Right lobe of liver (tissue), 6 donors: ENCODE data around the gene COL3A1. TPM values are rescaled to one million over a fixed set of nuclear protein-coding genes. Genes with fewer than 3 reads are reported as not detected.

Experiments
- ATAC-seq, 4 donors: fragments of 200-7000 bp; cut with Tn5 transposase; one replicate each; pipeline ENCODE4 v1.9.1; 2020; ENCODE audit warnings: mild to moderate bottlenecking in 4 of 4, moderate library complexity in 4 of 4
- DNase-seq, 3 donors: peaks; one replicate each; pipeline ENCODE4 v3.0.0-alpha.2; 2020
- H3K27ac ChIP-seq, 3 donors: fragments of 200-600 bp; one replicate each; pipeline ENCODE4 v1.8.0; 2022
- H3K27me3 ChIP-seq, 2 donors: fragments of 200-600 bp; one replicate each; pipeline ENCODE4 v1.8.0; 2022
- H3K36me3 ChIP-seq, 4 donors: fragments of 200-600 bp; sonication (generic) in 1 of 4; one replicate each; pipeline versions ENCODE4 v1.5.1 to v1.8.0; 2017 to 2022; ENCODE audit warnings: control low read depth in 1 of 4
- H3K4me1 ChIP-seq, 4 donors: fragments of 200-600 bp; sonication (generic) in 1 of 4; one replicate each; pipeline versions ENCODE4 v1.5.1 to v1.8.0; 2017 to 2022; ENCODE audit warnings: control low read depth in 1 of 4
- H3K4me3 ChIP-seq, 3 donors: fragments of 200-600 bp; one replicate each; pipeline ENCODE4 v1.8.0; 2022
- H3K9me3 ChIP-seq, 4 donors: fragments of 200-600 bp; sonication (generic) in 1 of 4; one replicate each; pipeline versions ENCODE4 v1.5.1 to v1.8.0; 2017 to 2022; ENCODE audit warnings: control low read depth in 1 of 4
- POLR2A ChIP-seq: fragments of 450-650 bp; IDR thresholded peaks from one replicate; pipeline ENCODE4 v1.6.1; 2017; ENCODE audit warnings: antibody characterized with exemption, mild to moderate bottlenecking
- WGBS: methylation state at CpG from one replicate; pipeline ENCODE4 v1.1.6; 2018; ENCODE audit warnings: low coverage, low lambda C conversion rate; ENCODE audit not compliant: insufficient coverage; ENCODE audit errors: missing lambda C conversion rate; 5-methylcytosine and 5-hydroxymethylcytosine counted together
- intact Hi-C, 2 donors: fragments of 100-400 bp; cut with DNase I; formaldehyde crosslinking; loops; one replicate each; pipeline versions ENCODE4 v1.11.2 to v1.14.1; 2022
- total RNA-seq, 6 experiments: library from RNA; depleted of rRNA in 2 of 6; stranded (reverse); fragments of >200 nt in 2 of 6; fragmentation: NEBNext Ultra II Directional in 3 of 6; extraction: Animal tissue kit (Norgen Biotek cat#: 25700) in 3 of 6; gene quantifications; one replicate each; pipeline versions ENCODE4 v1.1.0 to v1.2.4, GENCODE V29; 2016 to 2023
- TF ChIP-seq, protein P1 (sequence below), 4 donors: fragments of 200-600 bp in 3 of 4; fragments of 450-650 bp in 1 of 4; IDR thresholded peaks; one replicate each; pipeline versions ENCODE4 v1.5.1 to v1.8.0; 2016 to 2022; ENCODE audit warnings: antibody characterized with exemption in 4 of 4, mild to moderate bottlenecking in 2 of 4
- donor health status: DM: no; HTN: yes; CAD: no.
- donor health status: DM: no; HTN: no; CAD: no.
- donor health status: DM: no; HTN: no; CAD: no.
- donor health status: DM: no; HTN: yes; CAD: no.
- donor health status: DM: no; HTN: yes; CAD: no.

Gene COL3A1
- total RNA-seq, 6 experiments from 2014 or later = 13.8 to 97.0 (median 60.9) TPM

DNA sequence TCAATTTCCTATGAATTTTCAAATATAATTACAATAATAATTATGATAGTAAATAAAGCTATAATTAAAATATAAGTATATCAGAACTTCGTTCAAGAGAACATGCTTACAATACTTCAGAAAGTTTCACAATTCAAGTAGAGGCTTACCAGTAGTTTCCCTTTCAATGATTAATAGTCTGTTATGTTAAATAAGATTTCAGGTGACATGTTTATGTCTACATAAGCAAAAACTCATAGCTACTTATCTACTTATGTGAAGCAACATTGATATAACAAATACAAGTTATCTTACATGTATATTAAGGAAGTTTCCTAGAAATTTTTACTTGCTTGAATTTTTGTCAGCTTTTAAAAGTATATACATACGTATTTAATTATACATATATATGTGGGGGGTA is 4.5 kb upstream of the COL3A1 start:
- intact Hi-C loops = no loop called here
- Histone ChIP-seq H3K9me3 (no peaks in the 10 kb centered on the region), H3K4me3 (no peak overlapping the region), H3K36me3 (no peaks in the 10 kb centered on the region), H3K27me3 (no peaks in the 10 kb centered on the region), H3K27ac (no peak overlapping the region), H3K4me1 (no peaks in the 10 kb centered on the region)
- DNase-seq (no peak), ATAC-seq (no peak)
- 32% methylated on average over 2 of the region's 2 CpGs for WGBS
- TF ChIP-seq, protein P1, sequence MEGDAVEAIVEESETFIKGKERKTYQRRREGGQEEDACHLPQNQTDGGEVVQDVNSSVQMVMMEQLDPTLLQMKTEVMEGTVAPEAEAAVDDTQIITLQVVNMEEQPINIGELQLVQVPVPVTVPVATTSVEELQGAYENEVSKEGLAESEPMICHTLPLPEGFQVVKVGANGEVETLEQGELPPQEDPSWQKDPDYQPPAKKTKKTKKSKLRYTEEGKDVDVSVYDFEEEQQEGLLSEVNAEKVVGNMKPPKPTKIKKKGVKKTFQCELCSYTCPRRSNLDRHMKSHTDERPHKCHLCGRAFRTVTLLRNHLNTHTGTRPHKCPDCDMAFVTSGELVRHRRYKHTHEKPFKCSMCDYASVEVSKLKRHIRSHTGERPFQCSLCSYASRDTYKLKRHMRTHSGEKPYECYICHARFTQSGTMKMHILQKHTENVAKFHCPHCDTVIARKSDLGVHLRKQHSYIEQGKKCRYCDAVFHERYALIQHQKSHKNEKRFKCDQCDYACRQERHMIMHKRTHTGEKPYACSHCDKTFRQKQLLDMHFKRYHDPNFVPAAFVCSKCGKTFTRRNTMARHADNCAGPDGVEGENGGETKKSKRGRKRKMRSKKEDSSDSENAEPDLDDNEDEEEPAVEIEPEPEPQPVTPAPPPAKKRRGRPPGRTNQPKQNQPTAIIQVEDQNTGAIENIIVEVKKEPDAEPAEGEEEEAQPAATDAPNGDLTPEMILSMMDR (IDR thresholded peaks at IDR 0.05) = no peak
- TF ChIP-seq POLR2A = no peak

DNA sequence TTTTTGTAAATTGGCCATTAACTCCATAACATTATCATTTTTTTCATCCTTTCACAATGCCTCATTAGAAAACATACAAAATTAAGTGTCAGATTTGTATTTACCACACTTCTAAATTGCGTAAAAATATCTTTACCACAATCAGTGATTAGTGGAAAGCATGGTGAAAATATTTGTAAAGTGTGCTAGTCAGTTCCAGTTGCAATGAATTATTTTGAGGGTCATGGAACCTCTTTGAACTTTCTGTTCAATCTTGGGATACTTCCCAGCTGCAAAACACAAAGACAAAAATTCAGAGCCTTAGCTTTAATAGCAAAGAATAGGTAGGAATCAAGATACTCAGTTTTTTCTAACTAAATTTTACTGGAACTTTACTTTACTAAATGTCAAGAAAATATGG is 4.0 kb upstream of the COL3A1 start:
- Histone ChIP-seq H3K9me3 (no peaks in the 10 kb centered on the region), H3K27ac (no peak overlapping the region), H3K4me1 (no peaks in the 10 kb centered on the region), H3K27me3 (no peaks in the 10 kb centered on the region), H3K4me3 (no peak overlapping the region), H3K36me3 (no peaks in the 10 kb centered on the region)
- TF ChIP-seq, protein P1 (IDR thresholded peaks at IDR 0.05) = no peak
- intact Hi-C loops = no loop called here
- no peak for DNase-seq
- WGBS = 52% methylated on average over 1 of the region's 1 CpG
- ATAC-seq = no peak

DNA sequence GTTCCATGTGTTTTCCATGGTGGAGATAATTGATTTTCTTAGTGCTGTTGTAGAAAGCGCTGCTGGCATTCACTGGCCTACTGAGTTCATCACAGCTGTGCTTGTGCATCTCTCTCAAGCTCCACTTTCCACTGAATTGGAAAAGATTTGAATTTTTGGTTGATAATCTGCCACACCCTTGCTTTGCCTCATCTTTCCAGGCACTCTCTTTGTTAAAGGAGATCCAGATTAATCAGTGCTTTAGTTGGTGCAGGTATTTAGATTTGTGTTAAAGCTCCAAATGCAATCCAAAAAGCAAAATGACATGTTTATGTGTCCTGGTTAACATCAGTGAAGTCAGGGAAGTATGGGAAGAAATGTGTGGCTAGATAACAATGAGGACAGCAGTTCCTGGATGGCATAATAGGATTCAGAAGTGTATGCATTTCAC is 2.7 kb upstream of the COL3A1 start:
- Histone ChIP-seq H3K36me3 (no peaks in the 10 kb centered on the region), H3K4me1 (no peaks in the 10 kb centered on the region), H3K27ac (no peak overlapping the region), H3K9me3 (no peaks in the 10 kb centered on the region), H3K27me3 (no peaks in the 10 kb centered on the region), H3K4me3 (no peak overlapping the region)
- TF ChIP-seq, protein P1 (IDR thresholded peaks at IDR 0.05) = no peak
- TF ChIP-seq POLR2A = no peak
- intact Hi-C loops = no loop called here
- DNase-seq (no peak), ATAC-seq (no peak)
- 50% methylated on average over 1 of the region's 1 CpG for WGBS

DNA sequence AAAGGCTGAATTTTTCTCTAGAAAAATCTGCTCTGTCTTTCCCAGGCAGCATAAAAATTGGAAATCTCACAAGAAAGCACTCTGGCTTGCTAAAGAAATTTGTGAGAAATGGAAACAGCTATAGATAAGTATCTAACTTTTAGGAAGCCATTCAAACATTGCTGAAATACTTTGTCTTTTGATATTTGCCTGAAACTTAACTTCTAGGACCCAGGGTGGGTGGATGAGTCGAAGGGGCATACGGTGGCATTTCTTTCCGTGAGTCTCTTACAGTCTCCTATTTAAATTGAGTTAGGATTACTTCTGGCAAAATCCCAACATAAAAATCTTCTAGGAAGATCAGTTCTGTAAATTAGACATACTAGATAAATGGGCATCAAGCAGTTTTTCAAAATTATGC is 532 bp upstream of the COL3A1 start:
- 27% methylated on average over 3 of the region's 3 CpGs for WGBS
- Histone ChIP-seq H3K27ac (peak overlapping the region in 1 of 3 donors; percentile 14), H3K4me3 (no peak overlapping the region), H3K36me3 (no peaks in the 10 kb centered on the region), H3K27me3 (peaks cover 0 to 4% of the 10 kb centered on the region in 2 donors), H3K9me3 (no peaks in the 10 kb centered on the region), H3K4me1 (no peaks in the 10 kb centered on the region)
- ATAC-seq = no peak
- intact Hi-C loops = no loop called here
- no peak for TF ChIP-seq POLR2A
- TF ChIP-seq, protein P1 (IDR thresholded peaks at IDR 0.05) = no peak
- no peak for DNase-seq
